Measurements from ENCODE around the gene MX1. TPM values are rescaled to one million over a fixed set of nuclear protein-coding genes. Genes with fewer than 3 reads are reported as not detected.

MX1 gene
- total and polyA plus RNA-seq, 4 donors, result 15.1 to 21.3 (median 18.0) TPM

DNA sequence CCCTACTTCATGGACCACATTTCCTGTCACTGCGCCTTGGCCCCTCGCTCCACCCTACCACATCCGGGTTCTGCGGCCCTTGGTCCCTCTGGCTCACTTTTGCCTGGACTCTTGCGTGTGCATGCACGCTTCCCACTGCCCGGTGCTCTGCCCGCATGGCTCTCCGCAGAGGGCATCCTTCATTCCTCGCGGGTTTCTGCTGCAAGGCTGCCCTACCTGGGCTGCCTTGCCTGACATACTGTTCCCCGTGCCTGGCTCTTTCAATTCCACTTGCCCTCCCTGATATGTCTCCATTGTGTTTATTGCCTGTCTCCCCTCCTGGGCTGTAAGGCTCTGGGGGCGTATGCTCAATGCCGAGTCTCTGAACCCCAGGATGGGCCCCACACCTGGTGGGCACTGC is 37.8 kb upstream of the MX1 start:
- H3K36me3 ChIP-seq (ENCODE audit: control insufficient read depth in 4 of 4, insufficient read depth in 3 of 4, low read depth in 1 of 4, low read length in 3 of 4), result peaks cover 0 to 4% (median 0%) of the 10 kb centered on the region in 4 donors
- DNase-seq (ENCODE audit: low spot score), result no peak
- no peaks in the 10 kb centered on the region for H3K4me1 ChIP-seq (ENCODE audit: control insufficient read depth in 4 of 4, insufficient read depth in 4 of 4, low read length in 3 of 4)
- no peaks in the 10 kb centered on the region for H3K9me3 ChIP-seq (ENCODE audit: control insufficient read depth in 4 of 4, low read length in 3 of 4)
- H3K27me3 ChIP-seq (ENCODE audit: control insufficient read depth in 4 of 4, insufficient read depth in 4 of 4, low read length in 3 of 4), result peaks cover 0 to 3% (median 0%) of the 10 kb centered on the region in 4 donors
- 95% methylated on average over 14 of the region's 14 CpGs for WGBS
- no peak overlapping the region for H3K27ac ChIP-seq (ENCODE audit: low read depth in 1 of 2, low read length in 2 of 2)
- H3K9ac ChIP-seq (ENCODE audit: low read depth in 1 of 2, low read length in 2 of 2), result no peak overlapping the region
- H3K4me3 ChIP-seq (ENCODE audit: low read depth in 1 of 3, low read length in 3 of 3), result no peak overlapping the region
- TF ChIP-seq HNF4A (conservative IDR thresholded peaks at IDR 0.05) (no peak), FOXA1 (IDR thresholded peaks at IDR 0.05) (no peak), MAX (IDR thresholded peaks at IDR 0.05) (no peak), HNF4G (IDR thresholded peaks at IDR 0.05) (no peak), RAD21 (IDR thresholded peaks at IDR 0.05) (no peak), EGR1 (IDR thresholded peaks at IDR 0.05; ENCODE audit: low read depth in 2 of 2) (no peak), TAF1 (conservative IDR thresholded peaks at IDR 0.05) (no peak), SP1 (IDR thresholded peaks at IDR 0.05) (no peak)
- TF ChIP-seq, protein P1, sequence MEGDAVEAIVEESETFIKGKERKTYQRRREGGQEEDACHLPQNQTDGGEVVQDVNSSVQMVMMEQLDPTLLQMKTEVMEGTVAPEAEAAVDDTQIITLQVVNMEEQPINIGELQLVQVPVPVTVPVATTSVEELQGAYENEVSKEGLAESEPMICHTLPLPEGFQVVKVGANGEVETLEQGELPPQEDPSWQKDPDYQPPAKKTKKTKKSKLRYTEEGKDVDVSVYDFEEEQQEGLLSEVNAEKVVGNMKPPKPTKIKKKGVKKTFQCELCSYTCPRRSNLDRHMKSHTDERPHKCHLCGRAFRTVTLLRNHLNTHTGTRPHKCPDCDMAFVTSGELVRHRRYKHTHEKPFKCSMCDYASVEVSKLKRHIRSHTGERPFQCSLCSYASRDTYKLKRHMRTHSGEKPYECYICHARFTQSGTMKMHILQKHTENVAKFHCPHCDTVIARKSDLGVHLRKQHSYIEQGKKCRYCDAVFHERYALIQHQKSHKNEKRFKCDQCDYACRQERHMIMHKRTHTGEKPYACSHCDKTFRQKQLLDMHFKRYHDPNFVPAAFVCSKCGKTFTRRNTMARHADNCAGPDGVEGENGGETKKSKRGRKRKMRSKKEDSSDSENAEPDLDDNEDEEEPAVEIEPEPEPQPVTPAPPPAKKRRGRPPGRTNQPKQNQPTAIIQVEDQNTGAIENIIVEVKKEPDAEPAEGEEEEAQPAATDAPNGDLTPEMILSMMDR (IDR thresholded peaks at IDR 0.05; ENCODE audit: low read depth, low read length, missing input control), result no peak
- TF ChIP-seq, protein P2, sequence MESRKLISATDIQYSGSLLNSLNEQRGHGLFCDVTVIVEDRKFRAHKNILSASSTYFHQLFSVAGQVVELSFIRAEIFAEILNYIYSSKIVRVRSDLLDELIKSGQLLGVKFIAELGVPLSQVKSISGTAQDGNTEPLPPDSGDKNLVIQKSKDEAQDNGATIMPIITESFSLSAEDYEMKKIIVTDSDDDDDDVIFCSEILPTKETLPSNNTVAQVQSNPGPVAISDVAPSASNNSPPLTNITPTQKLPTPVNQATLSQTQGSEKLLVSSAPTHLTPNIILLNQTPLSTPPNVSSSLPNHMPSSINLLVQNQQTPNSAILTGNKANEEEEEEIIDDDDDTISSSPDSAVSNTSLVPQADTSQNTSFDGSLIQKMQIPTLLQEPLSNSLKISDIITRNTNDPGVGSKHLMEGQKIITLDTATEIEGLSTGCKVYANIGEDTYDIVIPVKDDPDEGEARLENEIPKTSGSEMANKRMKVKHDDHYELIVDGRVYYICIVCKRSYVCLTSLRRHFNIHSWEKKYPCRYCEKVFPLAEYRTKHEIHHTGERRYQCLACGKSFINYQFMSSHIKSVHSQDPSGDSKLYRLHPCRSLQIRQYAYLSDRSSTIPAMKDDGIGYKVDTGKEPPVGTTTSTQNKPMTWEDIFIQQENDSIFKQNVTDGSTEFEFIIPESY (IDR thresholded peaks at IDR 0.05), result no peak
- TF ChIP-seq, protein P3, sequence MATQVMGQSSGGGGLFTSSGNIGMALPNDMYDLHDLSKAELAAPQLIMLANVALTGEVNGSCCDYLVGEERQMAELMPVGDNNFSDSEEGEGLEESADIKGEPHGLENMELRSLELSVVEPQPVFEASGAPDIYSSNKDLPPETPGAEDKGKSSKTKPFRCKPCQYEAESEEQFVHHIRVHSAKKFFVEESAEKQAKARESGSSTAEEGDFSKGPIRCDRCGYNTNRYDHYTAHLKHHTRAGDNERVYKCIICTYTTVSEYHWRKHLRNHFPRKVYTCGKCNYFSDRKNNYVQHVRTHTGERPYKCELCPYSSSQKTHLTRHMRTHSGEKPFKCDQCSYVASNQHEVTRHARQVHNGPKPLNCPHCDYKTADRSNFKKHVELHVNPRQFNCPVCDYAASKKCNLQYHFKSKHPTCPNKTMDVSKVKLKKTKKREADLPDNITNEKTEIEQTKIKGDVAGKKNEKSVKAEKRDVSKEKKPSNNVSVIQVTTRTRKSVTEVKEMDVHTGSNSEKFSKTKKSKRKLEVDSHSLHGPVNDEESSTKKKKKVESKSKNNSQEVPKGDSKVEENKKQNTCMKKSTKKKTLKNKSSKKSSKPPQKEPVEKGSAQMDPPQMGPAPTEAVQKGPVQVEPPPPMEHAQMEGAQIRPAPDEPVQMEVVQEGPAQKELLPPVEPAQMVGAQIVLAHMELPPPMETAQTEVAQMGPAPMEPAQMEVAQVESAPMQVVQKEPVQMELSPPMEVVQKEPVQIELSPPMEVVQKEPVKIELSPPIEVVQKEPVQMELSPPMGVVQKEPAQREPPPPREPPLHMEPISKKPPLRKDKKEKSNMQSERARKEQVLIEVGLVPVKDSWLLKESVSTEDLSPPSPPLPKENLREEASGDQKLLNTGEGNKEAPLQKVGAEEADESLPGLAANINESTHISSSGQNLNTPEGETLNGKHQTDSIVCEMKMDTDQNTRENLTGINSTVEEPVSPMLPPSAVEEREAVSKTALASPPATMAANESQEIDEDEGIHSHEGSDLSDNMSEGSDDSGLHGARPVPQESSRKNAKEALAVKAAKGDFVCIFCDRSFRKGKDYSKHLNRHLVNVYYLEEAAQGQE (IDR thresholded peaks at IDR 0.05), result no peak

DNA sequence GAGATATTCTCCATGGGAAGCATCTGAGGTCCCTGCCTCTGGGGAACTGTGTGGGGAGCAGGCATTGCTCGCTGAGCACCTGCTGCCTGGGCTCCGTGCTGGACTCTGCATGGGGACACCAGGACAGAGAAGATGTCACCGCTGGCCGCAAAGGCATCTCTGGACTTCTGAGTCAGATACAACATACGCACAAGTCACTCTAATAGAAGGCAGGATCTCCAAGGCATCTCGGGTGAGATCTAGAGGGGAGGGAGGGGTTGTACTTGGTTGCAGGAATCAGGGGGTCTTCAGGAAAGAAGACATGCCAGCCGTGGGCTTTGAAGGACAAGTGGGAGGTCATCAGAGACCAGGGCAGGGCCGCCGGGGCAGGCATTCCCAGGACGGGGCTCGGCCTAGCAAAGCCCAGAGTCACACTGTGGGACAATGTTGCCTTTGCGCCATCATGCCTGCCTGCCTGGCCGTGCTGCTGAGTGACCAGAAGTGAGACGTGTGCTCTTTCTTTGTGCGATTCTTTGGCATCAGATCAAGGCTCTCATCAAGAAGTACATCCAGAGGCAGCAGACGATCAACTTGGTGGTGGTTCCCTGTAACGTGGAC is 35.9 kb upstream of the MX1 start:
- H3K4me3 ChIP-seq (ENCODE audit: low read depth in 1 of 3, low read length in 3 of 3), result no peak overlapping the region
- no peak for DNase-seq (ENCODE audit: low spot score)
- H3K27ac ChIP-seq (ENCODE audit: low read depth in 1 of 2, low read length in 2 of 2), result no peak overlapping the region
- H3K9ac ChIP-seq (ENCODE audit: low read depth in 1 of 2, low read length in 2 of 2), result no peak overlapping the region
- 91% methylated on average over 17 of the region's 17 CpGs for WGBS
- peaks cover 0 to 4% (median 0%) of the 10 kb centered on the region in 4 donors for H3K36me3 ChIP-seq (ENCODE audit: control insufficient read depth in 4 of 4, insufficient read depth in 3 of 4, low read depth in 1 of 4, low read length in 3 of 4)
- H3K4me1 ChIP-seq (ENCODE audit: control insufficient read depth in 4 of 4, insufficient read depth in 4 of 4, low read length in 3 of 4), result no peaks in the 10 kb centered on the region
- H3K9me3 ChIP-seq (ENCODE audit: control insufficient read depth in 4 of 4, low read length in 3 of 4), result no peaks in the 10 kb centered on the region
- TF ChIP-seq FOXA1 (IDR thresholded peaks at IDR 0.05) (no peak), HNF4A (conservative IDR thresholded peaks at IDR 0.05) (no peak), EGR1 (IDR thresholded peaks at IDR 0.05; ENCODE audit: low read depth in 2 of 2) (no peak), RAD21 (IDR thresholded peaks at IDR 0.05) (no peak), ATF3 (IDR thresholded peaks at IDR 0.05) (no peak), SP1 (IDR thresholded peaks at IDR 0.05) (no peak), HNF4G (IDR thresholded peaks at IDR 0.05) (no peak)
- TF ChIP-seq, protein P1 (IDR thresholded peaks at IDR 0.05; ENCODE audit: low read depth, low read length, missing input control), result no peak
- peaks cover 0 to 3% (median 0%) of the 10 kb centered on the region in 4 donors for H3K27me3 ChIP-seq (ENCODE audit: control insufficient read depth in 4 of 4, insufficient read depth in 4 of 4, low read length in 3 of 4)
